Measurements from ENCODE around the gene SLC35F2.

DNA sequence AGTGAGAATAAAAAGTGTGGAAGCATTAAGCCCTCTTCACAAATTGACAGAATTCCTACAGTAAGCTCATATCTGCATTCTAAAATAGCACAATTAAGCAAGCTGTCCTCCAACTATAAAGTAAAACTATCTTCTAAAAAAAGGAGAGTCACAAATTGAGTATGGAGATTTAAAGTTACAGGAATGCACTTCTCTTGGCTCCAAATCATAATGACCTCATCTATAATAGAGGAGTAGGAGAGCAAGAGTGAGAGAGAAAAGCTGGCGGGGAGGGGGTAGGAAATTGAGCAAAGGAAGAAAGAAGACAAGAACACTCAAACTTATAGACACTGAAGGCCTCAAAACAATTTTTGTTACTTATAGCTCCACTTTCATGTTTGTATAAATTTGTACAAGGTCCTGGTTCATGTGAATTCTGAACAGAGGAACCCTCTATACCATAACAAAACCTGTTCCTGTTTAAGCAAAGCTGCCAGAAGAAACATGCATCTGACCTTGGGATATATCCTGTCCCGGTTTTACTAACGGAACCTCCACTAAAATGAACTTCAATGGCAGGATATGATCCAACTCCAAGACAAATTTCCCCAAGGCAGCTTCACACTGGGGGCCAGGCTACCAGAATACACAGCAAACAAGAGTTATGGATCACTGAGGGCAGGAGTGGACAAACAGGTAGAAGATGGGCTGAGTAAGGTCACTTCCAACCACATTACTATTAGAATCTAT lies 37.2 kb downstream of the SLC35F2 start:
- TF ChIP-seq ZNF565 (CRISPR knock-in tag; conservative IDR thresholded peaks at IDR 0.05; ENCODE audit: low read depth) (no peak), PPARA (CRISPR knock-in tag; IDR thresholded peaks at IDR 0.05; ENCODE audit: borderline replicate concordance) (no peak), ZFP3 (CRISPR knock-in tag; IDR thresholded peaks at IDR 0.05) (0 out of 2 replicates have a peak, but pooled peaks have one; percentile 24), ZNF70 (CRISPR knock-in tag; IDR thresholded peaks at IDR 0.05) (no peak), CREB5 (CRISPR knock-in tag; IDR thresholded peaks at IDR 0.05; ENCODE audit: low read depth) (peak; percentile 49; the same call in 1 of the 2 replicates), ZFP30 (CRISPR knock-in tag; IDR thresholded peaks at IDR 0.05) (no peak), TCF4 (CRISPR knock-in tag; IDR thresholded peaks at IDR 0.05; ENCODE audit: borderline replicate concordance) (no peak), ISL1 (CRISPR knock-in tag; IDR thresholded peaks at IDR 0.05) (peak; percentile 77), PATZ1 (CRISPR knock-in tag; IDR thresholded peaks at IDR 0.05; ENCODE audit: borderline replicate concordance) (no peak), ZC3H10 (CRISPR knock-in tag; IDR thresholded peaks at IDR 0.05) (no peak), CSDC2 (CRISPR knock-in tag; IDR thresholded peaks at IDR 0.05) (no peak), ZNF8 (CRISPR knock-in tag; IDR thresholded peaks at IDR 0.05) (no peak), BACH2 (CRISPR knock-in tag; IDR thresholded peaks at IDR 0.05; ENCODE audit: borderline replicate concordance) (no peak), TSHZ2 (CRISPR knock-in tag; IDR thresholded peaks at IDR 0.05) (no peak)

Measured in SK-N-SH treated with all-trans-retinoic acid at 6 μM for 48 hours (cell line).